GM12873 (cell line): ENCODE results near the gene WTIP.

Experiments
- CTCF ChIP-seq: IDR thresholded peaks from 2 replicates; pipeline ENCODE4 v1.5.1; 2012; ENCODE audit warnings: low read depth, mild to moderate bottlenecking, moderate library complexity, low read length, control low read depth; ENCODE audit not compliant: insufficient read depth; ENCODE audit errors: missing control alignments

The WTIP gene

GRCh38 chr19:34475026-34475974 lies 6.3 kb upstream of the WTIP start:
- no peak for TF ChIP-seq CTCF

- TF ChIP-seq CTCF: no peak
Observed at GRCh38 chr19:34475975-34476594, 5.5 kb upstream of the WTIP start.

GRCh38 chr19:34479396-34479795 lies 2.2 kb upstream of the WTIP start:
- no peak for TF ChIP-seq CTCF

- no peak for TF ChIP-seq CTCF
Observed at GRCh38 chr19:34480491-34480890, 1.1 kb upstream of the WTIP start.

- no peak for TF ChIP-seq CTCF
Observed at GRCh38 chr19:34481861-34482379, 362 bp downstream of the WTIP start.

GRCh38 chr19:34482380-34483250 lies 1.1 kb downstream of the WTIP start:
- TF ChIP-seq CTCF: no peak
